HEK293 (cell line): Measurements from ENCODE around the gene CLEC4F.

Source experiments
- GLI2 ChIP-seq: fragments of 450-650 bp; formaldehyde crosslinking; IDR thresholded peaks from 2 replicates; pipeline ENCODE4; 2017; ENCODE audit warnings: missing biosample characterization, missing genetic modification characterization, low read depth, borderline replicate concordance
- KLF7 ChIP-seq: fragments of 450-650 bp; formaldehyde crosslinking; IDR thresholded peaks from 2 replicates; pipeline ENCODE4 v1.5.1; 2016; ENCODE audit warnings: missing biosample characterization, missing genetic modification characterization, borderline replicate concordance
- ZNF133 ChIP-seq: fragments of 450-650 bp; formaldehyde crosslinking; IDR thresholded peaks from 2 replicates; pipeline ENCODE4 v1.5.1; 2016; ENCODE audit warnings: missing biosample characterization, missing genetic modification characterization
- ZNF248 ChIP-seq: fragments of 450-650 bp; formaldehyde crosslinking; IDR thresholded peaks from 2 replicates; pipeline ENCODE4 v1.5.1; 2017; ENCODE audit warnings: missing biosample characterization, missing genetic modification characterization
- ZNF354C ChIP-seq: fragments of 450-650 bp; formaldehyde crosslinking; IDR thresholded peaks from 2 replicates; pipeline ENCODE4 v1.5.1; 2016; ENCODE audit warnings: missing biosample characterization, missing genetic modification characterization, low read depth, borderline replicate concordance
- ZNF37A ChIP-seq: fragments of 450-650 bp; IDR thresholded peaks from 2 replicates; pipeline ENCODE4 v1.5.1; 2018; ENCODE audit warnings: missing biosample characterization, missing genetic modification characterization
- ZNF426 ChIP-seq: fragments of 450-650 bp; formaldehyde crosslinking; IDR thresholded peaks from 2 replicates; pipeline ENCODE4 v1.5.1; 2017; ENCODE audit warnings: missing biosample characterization, missing genetic modification characterization, mild to moderate bottlenecking, inconsistent platforms, moderate library complexity
- ZNF529 ChIP-seq: fragments of 450-650 bp; formaldehyde crosslinking; IDR thresholded peaks from 2 replicates; pipeline ENCODE4 v1.5.1; 2017; ENCODE audit warnings: missing genetic modification characterization, missing biosample characterization; ENCODE audit not compliant: insufficient replicate concordance
- ZNF558 ChIP-seq: fragments of 450-650 bp; formaldehyde crosslinking; IDR thresholded peaks from 2 replicates; pipeline ENCODE4 v1.5.1; 2016; ENCODE audit warnings: missing biosample characterization, missing genetic modification characterization
- ZNF610 ChIP-seq: fragments of 450-650 bp; formaldehyde crosslinking; IDR thresholded peaks from 2 replicates; pipeline ENCODE4 v1.5.1; 2016; ENCODE audit warnings: missing biosample characterization, missing genetic modification characterization, borderline replicate concordance
- ZNF654 ChIP-seq: fragments of 450-650 bp; formaldehyde crosslinking; IDR thresholded peaks from 2 replicates; pipeline ENCODE4 v1.5.1; 2016; ENCODE audit warnings: low read depth, missing biosample characterization, missing genetic modification characterization
- ZNF658 ChIP-seq: fragments of 450-650 bp; formaldehyde crosslinking; IDR thresholded peaks from 2 replicates; pipeline ENCODE4; 2016; ENCODE audit warnings: missing biosample characterization, missing genetic modification characterization
- ZNF660 ChIP-seq: fragments of 450-650 bp; IDR thresholded peaks from 2 replicates; pipeline ENCODE4 v1.5.1; 2018; ENCODE audit warnings: missing biosample characterization, mild to moderate bottlenecking, missing genetic modification characterization
- ZNF677 ChIP-seq: fragments of 450-650 bp; IDR thresholded peaks from 2 replicates; pipeline ENCODE4 v1.5.0; 2018; ENCODE audit warnings: missing biosample characterization, mild to moderate bottlenecking, missing genetic modification characterization, moderate library complexity
- TF ChIP-seq, protein P1 (sequence below): fragments of 450-650 bp; formaldehyde crosslinking; IDR thresholded peaks from 2 replicates; pipeline ENCODE4 v1.5.1; 2016; ENCODE audit warnings: missing biosample characterization, missing genetic modification characterization
- TF ChIP-seq, protein P2 (sequence below): fragments of 450-650 bp; IDR thresholded peaks from 2 replicates; pipeline ENCODE4 v1.5.1; 2018; ENCODE audit warnings: missing biosample characterization, mild to moderate bottlenecking, missing genetic modification characterization
- TF ChIP-seq, protein P3 (sequence below): fragments of 450-650 bp; formaldehyde crosslinking; IDR thresholded peaks from 2 replicates; pipeline ENCODE4 v1.5.1; 2016; ENCODE audit warnings: missing biosample characterization, missing genetic modification characterization
- TF ChIP-seq, protein P4 (sequence below): fragments of 450-650 bp; formaldehyde crosslinking; conservative IDR thresholded peaks from 2 replicates; pipeline ENCODE4 v1.5.1; 2016; ENCODE audit warnings: low read depth, missing biosample characterization, missing genetic modification characterization

The CLEC4F gene

GRCh38 chr2:70789304-70790135, 30.9 kb downstream of the CLEC4F start (continued):
- TF ChIP-seq, protein P1, sequence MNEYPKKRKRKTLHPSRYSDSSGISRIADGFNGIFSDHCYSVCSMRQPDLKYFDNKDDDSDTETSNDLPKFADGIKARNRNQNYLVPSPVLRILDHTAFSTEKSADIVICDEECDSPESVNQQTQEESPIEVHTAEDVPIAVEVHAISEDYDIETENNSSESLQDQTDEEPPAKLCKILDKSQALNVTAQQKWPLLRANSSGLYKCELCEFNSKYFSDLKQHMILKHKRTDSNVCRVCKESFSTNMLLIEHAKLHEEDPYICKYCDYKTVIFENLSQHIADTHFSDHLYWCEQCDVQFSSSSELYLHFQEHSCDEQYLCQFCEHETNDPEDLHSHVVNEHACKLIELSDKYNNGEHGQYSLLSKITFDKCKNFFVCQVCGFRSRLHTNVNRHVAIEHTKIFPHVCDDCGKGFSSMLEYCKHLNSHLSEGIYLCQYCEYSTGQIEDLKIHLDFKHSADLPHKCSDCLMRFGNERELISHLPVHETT (tag by site-specific recombination) = no peak
- TF ChIP-seq, protein P2, sequence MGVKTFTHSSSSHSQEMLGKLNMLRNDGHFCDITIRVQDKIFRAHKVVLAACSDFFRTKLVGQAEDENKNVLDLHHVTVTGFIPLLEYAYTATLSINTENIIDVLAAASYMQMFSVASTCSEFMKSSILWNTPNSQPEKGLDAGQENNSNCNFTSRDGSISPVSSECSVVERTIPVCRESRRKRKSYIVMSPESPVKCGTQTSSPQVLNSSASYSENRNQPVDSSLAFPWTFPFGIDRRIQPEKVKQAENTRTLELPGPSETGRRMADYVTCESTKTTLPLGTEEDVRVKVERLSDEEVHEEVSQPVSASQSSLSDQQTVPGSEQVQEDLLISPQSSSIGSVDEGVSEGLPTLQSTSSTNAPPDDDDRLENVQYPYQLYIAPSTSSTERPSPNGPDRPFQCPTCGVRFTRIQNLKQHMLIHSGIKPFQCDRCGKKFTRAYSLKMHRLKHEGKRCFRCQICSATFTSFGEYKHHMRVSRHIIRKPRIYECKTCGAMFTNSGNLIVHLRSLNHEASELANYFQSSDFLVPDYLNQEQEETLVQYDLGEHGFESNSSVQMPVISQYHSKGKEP (tag by site-specific recombination) = no peak
- TF ChIP-seq ZNF37A (tag by site-specific recombination) = no peak
- TF ChIP-seq ZNF354C (tag by site-specific recombination) = no peak
- no peak for TF ChIP-seq KLF7 (tag by site-specific recombination)
- no peak for TF ChIP-seq ZNF677 (tag by site-specific recombination)
- no peak for TF ChIP-seq ZNF610 (tag by site-specific recombination)
- no peak for TF ChIP-seq GLI2 (tag by site-specific recombination)
- TF ChIP-seq ZNF529 (tag by site-specific recombination) = no peak
- TF ChIP-seq ZNF658 (tag by site-specific recombination) = no peak
- no peak for TF ChIP-seq ZNF558 (tag by site-specific recombination)
- TF ChIP-seq ZNF654 (tag by site-specific recombination) = peak; percentile 91
- TF ChIP-seq ZNF248 (tag by site-specific recombination) = no peak
- no peak for TF ChIP-seq ZNF133
- TF ChIP-seq, protein P3, sequence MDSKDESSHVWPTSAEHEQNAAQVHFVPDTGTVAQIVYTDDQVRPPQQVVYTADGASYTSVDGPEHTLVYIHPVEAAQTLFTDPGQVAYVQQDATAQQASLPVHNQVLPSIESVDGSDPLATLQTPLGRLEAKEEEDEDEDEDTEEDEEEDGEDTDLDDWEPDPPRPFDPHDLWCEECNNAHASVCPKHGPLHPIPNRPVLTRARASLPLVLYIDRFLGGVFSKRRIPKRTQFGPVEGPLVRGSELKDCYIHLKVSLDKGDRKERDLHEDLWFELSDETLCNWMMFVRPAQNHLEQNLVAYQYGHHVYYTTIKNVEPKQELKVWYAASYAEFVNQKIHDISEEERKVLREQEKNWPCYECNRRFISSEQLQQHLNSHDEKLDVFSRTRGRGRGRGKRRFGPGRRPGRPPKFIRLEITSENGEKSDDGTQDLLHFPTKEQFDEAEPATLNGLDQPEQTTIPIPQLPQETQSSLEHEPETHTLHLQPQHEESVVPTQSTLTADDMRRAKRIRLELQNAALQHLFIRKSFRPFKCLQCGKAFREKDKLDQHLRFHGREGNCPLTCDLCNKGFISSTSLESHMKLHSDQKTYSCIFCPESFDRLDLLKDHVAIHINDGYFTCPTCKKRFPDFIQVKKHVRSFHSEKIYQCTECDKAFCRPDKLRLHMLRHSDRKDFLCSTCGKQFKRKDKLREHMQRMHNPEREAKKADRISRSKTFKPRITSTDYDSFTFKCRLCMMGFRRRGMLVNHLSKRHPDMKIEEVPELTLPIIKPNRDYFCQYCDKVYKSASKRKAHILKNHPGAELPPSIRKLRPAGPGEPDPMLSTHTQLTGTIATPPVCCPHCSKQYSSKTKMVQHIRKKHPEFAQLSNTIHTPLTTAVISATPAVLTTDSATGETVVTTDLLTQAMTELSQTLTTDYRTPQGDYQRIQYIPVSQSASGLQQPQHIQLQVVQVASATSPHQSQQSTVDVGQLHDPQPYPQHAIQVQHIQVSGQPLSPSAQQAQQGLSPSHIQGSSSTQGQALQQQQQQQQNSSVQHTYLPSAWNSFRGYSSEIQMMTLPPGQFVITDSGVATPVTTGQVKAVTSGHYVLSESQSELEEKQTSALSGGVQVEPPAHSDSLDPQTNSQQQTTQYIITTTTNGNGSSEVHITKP = peak; percentile 68
- TF ChIP-seq ZNF660 = 0 out of 2 replicates have a peak, but pooled peaks have one; percentile 13
- no peak for TF ChIP-seq ZNF426 (tag by site-specific recombination)
- TF ChIP-seq, protein P4, sequence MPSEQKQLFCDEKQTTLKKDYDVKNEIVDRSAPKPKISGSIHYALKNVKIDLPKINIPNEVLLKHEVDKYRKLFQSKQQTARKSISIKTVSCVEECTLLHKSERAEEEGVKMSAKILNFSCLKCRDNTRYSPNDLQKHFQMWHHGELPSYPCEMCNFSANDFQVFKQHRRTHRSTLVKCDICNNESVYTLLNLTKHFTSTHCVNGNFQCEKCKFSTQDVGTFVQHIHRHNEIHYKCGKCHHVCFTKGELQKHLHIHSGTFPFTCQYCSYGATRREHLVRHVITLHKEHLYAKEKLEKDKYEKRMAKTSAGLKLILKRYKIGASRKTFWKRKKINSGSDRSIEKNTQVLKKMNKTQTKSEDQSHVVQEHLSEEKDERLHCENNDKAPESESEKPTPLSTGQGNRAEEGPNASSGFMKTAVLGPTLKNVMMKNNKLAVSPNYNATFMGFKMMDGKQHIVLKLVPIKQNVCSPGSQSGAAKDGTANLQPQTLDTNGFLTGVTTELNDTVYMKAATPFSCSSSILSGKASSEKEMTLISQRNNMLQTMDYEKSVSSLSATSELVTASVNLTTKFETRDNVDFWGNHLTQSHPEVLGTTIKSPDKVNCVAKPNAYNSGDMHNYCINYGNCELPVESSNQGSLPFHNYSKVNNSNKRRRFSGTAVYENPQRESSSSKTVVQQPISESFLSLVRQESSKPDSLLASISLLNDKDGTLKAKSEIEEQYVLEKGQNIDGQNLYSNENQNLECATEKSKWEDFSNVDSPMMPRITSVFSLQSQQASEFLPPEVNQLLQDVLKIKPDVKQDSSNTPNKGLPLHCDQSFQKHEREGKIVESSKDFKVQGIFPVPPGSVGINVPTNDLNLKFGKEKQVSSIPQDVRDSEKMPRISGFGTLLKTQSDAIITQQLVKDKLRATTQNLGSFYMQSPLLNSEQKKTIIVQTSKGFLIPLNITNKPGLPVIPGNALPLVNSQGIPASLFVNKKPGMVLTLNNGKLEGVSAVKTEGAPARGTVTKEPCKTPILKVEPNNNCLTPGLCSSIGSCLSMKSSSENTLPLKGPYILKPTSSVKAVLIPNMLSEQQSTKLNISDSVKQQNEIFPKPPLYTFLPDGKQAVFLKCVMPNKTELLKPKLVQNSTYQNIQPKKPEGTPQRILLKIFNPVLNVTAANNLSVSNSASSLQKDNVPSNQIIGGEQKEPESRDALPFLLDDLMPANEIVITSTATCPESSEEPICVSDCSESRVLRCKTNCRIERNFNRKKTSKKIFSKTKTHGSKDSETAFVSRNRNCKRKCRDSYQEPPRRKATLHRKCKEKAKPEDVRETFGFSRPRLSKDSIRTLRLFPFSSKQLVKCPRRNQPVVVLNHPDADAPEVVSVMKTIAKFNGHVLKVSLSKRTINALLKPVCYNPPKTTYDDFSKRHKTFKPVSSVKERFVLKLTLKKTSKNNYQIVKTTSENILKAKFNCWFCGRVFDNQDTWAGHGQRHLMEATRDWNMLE (tag by site-specific recombination) = no peak
